HUDEP-2 (cell line): ENCODE measurements around the gene QSOX1.
A peak's percentile ranks its signal among the peaks of the same experiment; 100 is the strongest.

Experiments used
- DNase-seq, 76 experiments: peaks; one replicate each; lab custom pipeline; 2025; ENCODE audit not compliant: unreplicated experiment in 76 of 76; lab: John Stamatoyannopoulos, UW

QSOX1 gene

DNA sequence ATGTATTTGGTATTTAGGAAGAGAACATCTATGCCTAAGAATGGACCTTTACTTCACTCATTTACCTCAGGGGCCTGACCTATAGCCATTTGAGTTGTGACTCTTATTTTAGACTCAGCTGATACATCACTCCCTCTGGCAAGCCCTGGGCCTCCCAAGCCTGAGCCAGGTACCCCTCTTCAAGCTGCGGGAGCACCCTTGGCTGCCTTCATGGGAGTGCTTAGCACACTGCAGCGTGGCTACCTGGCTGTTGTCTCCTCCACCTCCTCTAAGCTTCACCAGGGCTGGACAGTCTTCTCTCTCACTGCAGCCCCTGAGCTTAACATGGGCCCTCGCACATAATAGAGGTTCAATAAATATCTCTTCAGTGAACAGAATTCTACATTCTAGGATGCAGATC is 51.9 kb downstream of the QSOX1 start:
- DNase-seq: no peak

DNA sequence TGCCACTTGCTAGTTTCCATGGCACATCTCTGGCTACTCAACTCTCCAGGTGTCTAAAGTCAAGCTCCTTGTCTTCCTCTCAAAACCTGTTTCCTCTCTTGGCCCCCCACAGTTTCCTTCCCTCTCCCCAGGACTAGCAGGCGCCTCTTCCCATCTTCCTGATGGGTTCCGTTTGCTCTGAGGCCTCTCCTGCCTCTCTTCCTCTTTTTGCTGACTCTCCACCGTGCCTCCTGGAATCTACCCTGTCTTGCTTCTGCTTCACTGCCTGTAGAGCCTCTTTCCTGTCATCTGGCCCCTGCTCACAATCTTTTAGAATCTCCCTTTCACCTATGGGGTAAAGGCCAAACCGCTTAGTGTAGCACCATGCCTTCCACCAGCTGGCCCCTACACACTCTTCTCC is 53.6 kb downstream of the QSOX1 start:
- no peak for DNase-seq

DNA sequence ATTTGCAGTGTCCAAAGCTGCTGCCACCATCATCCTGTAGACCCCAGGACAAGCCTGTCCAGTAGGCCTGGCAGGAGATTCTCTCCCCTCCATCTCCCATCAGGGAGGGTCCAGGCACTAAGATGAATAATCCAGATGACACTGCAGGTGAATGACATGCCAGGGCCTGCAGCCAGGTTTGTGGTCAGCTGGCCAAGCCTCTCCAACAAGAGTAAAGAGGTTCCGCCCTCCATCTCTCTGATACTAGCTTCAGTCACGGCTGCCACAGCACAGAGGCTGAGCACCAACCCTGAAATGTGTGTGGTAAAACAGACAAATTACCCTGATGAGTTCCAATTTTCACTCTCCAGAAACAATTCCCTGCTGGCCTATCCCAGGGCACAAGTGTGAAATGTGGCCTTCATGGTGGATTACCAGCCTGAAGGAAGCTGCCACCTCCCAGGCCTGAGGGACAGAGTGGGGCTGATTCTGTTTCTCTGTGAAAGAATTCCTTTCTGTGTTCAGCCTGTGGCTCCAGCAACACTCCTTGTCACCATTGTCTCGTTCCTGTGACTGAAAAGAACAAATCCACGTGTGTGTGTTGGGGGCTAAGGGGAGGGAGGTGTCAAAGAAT is 55.4 kb downstream of the QSOX1 start:
- DNase-seq: no peak

DNA sequence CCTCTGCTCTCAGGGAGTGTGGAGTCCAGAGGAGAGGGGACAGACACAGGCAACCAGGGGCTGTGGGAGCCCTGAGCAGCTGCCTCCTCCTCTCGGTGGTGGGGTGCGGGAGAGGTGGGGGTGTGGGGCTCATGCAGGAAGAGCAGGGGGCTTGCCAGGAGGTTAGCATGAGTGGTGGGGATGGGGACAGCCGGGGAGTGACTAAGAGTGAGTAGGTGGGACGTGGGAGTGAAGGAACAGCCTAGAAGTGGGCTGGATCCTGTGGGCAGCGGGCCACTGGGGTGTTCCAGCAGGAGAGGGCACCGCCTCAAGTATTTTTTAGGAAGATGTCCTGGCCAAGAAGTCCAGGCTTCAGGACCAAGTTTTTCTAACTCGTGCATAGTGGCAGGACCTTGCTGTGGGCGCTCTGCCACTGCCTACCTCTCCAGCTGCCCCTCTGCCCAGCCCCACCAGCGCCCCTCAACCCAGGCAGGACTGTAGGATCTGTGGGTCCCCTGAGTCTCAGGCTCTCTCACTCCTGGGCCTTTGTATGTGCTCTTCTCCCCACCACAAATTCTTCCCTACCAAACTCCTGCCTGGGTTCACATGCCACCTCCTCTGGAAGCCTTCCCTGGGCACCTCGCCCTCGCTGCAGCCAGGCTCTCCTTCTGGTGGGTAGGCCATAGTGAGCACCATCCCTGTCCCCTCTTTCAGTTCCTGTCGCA is 56.6 kb downstream of the QSOX1 start:
- no peak for DNase-seq

DNA sequence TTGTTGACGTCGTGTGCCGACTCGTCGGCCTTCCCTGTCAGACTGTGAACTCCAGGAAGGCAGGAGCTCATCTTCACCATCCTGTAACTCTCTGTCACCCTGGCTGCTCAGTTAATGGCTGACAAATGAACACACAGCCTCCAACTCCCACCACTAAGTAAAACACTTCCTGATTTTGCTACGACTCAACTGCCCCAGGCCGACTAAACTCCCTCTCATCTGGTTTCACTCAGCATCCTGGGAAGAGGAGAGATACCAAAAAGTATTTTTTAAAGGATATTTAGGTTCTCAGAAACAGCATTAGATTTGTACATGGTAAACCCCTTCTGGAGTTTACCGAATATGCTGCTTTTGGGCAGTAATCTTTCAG is 57.2 kb downstream of the QSOX1 start:
- DNase-seq: no peak

DNA sequence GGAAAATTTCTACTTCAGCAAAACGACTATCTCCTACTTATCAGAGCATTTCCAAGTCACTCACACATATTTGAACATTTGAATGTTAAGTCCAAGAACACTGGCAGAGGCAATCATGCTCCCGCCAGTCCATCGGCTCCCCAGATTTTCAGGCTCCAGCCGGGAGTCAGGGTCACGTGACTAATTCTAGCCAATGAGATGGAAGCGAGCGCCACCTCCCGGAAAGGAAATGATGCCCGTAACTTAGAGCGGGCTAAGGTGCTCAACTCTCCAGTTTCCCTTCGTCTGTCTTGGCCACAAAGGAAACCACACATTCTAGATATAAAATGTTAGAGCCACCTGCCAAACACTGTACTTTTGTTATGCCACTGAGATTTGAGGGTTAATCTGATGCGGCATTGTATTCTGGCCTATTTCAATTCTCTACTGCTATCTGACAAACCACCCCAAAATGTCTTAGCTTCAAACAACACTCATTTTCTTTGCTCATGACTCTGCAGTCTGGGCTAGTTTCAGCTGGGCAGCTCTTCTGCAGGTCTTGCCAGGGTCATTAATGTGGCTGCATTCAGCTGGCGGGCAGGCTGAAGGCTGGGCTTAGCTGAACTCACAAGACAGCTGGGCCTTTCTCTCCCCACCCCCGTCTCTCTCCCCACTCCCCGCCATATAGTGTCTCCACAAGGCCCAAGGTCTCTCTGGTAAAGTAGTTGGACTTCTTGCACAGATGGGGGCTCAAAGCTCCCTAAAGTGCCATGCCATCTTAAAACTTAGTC is 58.9 kb downstream of the QSOX1 start:
- peak in 44 of 76 experiments; percentile 5 to 65 (median 28) for DNase-seq

DNA sequence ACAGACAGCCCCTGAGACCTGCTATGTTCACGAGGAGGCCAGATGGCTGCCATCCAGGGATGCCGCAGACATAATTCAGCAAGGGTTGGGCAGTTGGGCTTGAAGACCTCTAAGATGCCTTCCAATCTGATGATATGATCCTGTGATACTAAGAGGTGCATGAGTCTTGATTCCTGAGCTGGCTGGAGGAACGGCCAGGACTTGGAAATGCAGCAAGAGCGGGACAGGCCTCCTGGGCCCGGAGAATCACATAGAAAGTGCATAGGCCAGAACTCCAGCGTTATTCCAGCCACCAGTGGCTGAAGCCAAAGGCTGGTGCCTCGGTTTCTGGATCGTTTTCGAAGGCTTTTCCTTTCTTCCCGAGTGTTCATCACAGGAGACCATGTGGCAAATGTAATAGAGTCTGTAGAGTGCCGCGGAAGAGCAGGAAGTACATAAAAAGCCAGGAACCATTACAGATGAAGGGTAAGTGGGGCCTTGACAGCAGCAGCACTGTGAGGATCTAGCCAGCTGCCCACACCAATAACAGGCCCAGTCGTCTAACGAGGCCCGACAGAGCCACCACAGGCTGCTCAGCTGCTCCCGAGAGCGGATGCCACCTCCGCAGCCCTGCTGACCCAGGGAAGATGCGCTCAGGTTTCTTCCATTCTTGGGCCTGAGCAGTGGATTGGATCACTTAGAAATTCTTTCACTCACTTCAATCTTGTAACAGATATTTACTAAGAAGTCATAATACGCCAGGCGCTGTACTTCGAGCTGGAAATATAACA is 61.4 kb downstream of the QSOX1 start:
- no peak for DNase-seq

DNA sequence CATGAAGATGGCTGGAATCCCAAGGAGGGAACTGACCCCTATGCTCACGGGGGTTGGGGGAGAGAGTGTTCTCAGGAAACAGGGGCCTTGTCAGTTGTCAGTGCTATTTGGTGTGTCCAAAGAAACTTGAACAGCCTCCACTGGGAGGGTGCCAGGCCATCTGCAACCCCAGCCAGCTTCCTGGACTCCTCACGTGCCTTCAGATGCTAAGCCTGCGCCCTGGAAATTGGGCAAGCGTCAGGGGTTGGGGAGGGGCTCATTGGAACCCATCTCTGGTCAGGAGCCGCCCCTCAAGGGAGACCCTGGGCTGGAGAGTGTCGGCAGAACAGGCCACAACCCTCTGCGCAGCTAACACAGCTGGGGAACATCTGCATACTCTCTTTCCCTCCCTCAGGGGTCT is 62.3 kb downstream of the QSOX1 start:
- DNase-seq: no peak

DNA sequence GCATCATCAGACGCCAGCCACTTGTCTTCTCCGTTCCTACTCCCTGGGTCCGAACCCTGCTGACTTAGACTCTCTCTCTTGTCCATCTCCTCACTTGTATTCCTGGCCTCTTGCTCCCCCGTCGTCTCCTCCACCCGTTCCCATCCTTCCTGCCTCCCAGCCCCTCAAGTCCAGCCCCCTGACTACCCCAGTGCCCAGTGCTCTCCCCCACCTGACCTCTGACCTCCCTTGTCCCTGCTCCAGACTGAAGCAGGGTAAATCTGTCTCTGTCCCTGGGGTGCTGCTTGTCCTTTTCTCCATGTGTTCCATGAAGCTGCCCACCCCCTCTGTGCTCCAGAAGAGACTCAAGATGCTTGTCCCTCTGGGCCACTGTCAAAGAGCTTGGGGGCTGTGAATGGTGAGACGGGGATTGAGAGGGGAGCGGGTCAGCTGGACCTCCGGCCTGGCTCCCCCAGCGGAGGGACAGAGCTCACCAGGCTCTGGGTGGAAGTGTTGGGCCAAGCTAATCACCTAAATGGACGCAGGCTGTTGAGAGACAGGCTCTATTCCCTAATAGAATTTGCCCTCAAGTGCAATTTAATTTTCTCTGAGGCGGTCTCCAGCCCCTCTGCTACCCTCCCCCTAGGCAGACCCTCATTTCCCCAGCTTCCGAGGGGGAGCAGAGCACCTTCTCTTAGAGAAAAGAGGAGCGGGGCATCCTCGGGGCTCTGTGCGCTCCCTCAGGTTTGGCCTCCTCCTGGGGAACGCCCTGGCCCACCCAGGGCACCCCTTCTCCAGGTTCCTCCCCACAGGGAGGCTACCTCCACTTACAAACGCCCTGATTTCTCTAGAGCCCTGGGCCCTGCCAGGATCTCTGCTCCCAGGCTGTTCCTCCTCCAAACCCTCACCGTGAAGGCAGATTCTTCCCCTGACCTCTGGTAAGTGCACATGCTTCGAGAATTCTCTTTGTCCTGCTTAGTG is 64.4 kb downstream of the QSOX1 start:
- no peak for DNase-seq

DNA sequence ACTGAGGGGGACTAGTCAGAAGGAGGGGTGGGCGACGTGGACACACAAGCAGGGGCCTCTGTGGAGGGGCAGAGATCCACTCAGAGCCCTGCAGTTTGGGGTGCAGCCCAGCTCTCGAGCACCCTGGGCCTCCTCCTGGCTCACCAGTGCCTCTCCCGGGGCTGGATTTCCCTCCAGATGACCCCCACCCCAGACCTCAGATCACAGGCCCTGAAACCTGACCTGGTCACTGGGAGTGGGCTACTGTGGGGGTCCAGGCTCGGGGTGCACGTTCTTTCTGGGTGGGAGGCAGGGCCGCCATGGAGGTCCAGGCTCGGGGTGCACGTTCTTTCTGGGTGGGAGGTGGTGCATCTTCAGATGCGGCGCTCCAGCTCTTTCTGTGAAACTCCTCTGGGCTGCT is 65.1 kb downstream of the QSOX1 start:
- DNase-seq: no peak

DNA sequence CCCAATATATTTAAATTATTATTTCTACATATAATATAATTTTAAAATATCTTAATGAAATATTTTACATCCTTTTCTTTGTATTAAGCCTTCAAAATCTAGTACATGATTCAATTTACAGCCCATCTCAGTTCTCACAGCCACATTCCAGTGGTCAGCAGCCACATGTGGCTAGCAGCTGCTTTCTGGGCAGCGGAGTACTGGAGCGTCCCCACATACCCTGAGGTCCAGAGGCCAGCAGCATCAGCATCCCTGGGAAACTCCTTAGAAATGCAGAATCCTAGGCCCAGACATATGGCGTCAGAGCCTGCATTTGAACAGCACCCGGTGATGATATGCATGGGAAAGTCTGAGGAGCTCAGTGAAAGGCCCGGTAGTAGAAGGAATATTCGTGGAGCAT is 66.8 kb downstream of the QSOX1 start:
- no peak for DNase-seq

DNA sequence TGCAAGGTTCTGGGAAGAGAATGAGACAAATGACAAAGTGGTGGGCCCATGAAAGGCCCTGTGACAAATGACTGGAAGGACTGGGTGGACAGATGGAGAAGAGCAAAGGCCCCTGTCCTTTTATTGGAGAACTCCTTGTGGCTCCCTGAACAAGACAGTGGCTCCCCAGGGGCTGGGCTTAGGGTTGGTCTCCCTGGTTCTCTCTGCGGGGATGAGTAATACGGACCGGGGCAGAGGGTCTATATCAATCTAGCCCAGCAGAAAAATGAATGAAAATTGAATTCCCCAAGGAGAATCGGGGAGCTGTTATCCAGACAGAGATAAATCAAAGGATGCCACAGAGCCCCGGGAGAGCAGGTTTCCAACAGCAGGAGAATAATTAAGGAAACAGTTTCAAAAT is 70.2 kb downstream of the QSOX1 start:
- DNase-seq: no peak

DNA sequence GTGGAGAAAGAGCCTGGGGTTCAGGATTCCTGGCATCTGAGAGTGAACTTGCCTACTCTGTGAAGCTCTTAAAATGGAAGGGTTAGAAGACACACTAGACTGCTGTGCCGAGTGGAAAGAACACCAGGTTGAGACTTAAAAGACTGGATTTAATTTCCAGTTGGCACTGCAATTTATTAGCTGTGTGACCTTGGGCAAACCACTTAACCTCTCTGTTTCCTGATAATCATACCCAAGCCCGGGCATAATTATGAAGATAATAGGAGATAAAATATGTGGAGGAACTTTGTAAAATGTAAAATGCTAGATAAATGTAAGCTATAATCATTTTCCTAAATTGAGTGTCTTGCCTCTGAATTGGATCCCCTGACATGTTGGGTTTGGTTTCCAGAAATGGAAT is 70.7 kb downstream of the QSOX1 start:
- no peak for DNase-seq

DNA sequence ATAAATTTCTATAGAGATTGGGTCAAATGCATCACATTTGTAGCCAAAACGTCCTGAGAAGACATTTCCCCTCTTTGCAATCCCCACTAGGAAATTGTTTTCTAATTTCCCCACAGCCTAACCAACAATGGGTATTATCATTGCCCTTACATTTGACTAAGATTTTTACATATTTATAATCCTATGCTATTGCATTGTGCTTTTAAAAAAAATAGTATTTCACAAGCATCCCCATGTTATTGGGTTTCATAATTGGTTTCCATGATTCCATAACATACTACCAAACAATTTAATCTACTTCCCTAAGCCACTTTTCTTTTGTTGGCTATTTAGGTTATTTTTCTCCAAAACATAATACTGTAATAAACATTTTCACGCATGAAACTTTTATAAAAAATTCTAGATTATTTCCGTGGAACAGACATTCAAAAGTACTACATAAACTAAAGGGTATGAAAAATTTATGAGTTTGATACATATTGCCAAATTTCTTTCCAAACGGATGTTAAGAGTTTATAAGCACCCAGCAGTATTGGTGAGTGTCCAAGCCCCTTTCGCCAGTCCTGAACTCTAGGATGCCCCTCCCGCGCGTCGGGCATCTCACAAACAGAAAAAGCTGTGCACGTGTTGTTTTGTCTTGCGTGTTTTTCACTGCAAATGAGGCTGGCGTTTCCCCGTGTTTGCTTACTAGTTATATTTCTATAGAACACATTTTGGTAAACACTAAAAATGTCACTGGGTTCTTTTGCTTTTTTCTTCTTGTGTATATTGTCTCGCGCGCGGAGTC is 73.4 kb downstream of the QSOX1 start:
- no peak for DNase-seq

DNA sequence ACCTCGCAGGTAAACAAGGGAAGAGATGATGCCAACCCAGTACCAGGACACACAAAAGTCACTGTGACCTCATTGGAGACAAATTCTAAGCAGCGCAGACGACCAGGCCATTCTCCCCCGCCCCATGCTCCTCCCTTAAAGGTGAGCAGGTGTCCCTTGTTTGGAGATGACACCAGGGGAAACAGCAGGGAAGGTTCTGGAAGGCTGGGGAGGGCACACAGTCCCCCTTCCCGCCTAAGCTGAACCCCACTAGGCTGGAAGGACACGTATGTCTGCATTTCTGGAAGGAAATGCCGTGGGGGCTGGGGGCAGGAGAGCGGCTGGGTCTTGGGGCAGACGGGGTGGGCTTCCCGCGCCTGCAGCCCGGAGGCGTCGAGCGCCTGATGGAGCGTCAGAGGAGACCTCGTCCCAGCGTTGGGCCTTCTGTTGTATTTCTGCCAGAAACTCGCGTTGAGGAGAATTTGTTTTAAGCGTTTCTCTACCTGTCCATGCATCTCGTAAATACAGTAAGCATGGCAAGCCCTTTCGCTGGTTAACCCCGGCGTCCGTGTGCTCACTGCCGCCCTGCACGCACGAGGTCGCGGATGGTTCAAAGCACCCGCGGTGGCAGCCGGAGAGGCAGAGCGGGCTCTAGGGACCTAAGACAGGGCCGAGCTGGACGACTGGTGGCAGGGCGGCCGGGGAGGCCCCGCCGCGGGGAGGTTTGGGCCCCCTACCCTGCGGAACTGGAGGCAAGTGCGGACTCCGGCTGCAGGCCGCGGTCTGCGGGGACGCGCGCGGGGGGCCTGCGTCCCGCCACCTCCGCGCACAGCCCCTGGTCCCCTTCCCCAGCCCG is 74.2 kb downstream of the QSOX1 start:
- no peak for DNase-seq

DNA sequence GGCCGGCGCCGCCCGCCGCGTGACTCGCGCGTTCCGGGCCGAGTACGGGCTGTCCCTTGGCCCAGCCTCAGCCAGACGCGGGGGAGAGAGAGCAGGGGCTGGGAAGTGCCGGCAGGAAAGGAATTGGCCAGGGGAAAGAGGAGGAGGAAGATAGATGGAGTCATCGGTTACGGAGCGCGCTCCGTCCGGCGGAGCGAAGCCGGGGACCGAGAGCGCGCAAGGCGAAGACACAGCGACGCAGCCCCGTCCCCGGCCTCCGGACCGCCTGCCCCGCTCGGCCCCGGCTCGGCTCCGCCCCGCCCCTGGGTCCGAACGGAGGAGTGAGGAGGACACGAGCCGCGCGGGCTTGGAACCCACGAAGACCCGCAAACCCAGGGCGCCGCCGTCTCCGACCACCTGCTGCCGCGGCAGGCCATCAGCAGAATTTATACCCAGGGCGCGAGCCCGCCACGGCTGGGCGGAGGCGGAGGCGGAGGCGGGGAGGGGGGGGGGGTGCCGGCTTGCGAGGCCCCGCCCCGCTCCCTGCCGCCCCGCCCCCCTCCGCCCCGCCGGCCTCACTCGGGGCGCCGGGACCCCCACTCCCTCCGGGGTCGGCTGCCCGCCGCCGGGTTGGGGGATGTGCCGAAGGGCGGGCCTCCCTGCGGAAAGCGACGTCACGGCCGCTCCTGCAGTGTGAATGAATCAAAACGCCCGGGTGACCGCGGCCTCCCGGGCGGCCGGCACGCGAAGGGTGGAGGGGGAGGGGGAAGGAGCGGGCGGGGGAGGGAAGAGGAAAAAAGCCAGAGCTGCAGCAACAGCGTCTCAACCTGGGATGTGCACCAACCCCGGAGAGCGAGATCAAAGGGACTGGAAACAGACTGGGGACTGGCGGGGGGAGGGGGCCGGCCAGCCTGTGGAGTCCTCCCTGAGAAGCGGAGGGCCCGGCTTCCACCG is 75.1 kb downstream of the QSOX1 start, which contains the start of gene LHX4:
TSS of gene LHX4 (plus strand) at position 782 of the 933 bp plus-strand sequence. CDS start 266 bp downstream, outside the sequence.
- DNase-seq: peak in 19 of 76 experiments; percentile 2 to 48 (median 17)

DNA sequence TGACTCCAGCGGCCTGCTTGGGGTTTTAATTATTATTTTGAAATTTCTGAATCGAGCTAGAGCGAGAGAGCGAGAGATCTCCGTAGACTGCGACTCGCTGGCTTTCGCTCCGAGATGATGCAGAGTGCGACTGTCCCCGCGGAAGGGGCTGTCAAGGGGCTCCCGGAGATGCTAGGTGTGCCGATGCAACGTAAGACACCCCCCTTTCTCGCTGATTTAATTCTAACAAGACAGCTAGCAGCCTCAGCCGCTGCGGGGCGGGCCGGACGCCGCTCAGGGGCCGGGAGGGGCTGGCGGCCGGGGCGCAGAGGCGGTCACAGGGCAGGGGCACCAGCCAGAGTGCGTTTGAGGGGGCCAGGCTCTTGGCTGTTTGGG is 75.7 kb downstream of the QSOX1 start:
- no peak for DNase-seq
